ENCODE measurements around the gene AGTPBP1. TPM values are rescaled to one million over a fixed set of nuclear protein-coding genes. Genes with fewer than 3 reads are reported as not detected.
A peak's percentile ranks its signal among the peaks of the same experiment; 100 is the strongest.

The AGTPBP1 gene
- total and polyA plus RNA-seq, 8 donors, result 3.8 to 12.7 (median 9.1) TPM

DNA sequence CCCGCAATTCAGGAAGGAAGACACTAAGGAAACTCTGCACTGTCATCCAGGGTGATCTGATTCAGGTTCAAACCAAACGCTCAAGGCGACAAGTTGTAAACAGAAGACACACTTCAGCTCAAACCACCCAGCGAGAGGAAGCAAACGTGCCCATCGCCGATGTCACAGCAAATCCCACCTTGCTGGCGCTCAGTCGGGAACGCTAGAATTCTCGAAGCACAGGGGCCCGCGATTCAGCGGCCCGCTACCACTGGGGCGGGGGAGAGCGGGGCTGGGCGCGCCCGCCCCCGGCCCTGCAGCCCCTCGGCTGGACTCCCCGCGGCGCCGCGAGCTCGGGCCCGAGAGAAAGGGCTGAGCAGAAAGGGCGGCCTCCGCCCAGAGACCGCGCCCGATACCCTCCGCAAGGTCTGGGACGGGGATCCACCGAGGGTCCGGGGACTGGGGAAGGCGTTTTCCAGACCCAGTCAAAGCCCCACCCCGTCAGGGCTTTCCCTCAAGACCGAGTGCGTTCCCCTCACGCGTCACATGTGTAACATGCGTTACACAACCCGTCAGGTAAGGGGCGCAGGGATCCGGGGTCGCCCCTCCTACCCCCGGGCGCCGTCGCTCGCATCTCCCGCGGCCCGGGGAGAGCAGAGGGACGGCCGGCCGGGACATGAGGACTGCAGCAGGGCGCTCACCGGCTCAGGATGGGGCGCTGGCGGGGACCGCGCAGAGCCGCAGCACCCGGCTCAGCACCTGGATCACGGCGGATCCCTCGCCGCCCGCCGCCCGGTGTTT lies 469 bp downstream of the AGTPBP1 start:
- Histone ChIP-seq H3K27me3 (no peaks in the 10 kb centered on the region), H3K4me3 (peak overlapping the region; percentile 65 to 98 (median 96)), H3K27ac (peak overlapping the region; percentile 81 to 90 (median 84)), H3K4me1 (peaks cover 0 to 21% (median 8%) of the 10 kb centered on the region in 3 donors), H3K9me3 (no peaks in the 10 kb centered on the region), H3K36me3 (no peaks in the 10 kb centered on the region)
- no peak for FAIRE-seq
- 0% methylated on average over 36 to 75 of the region's 75 CpGs for WGBS, 2 donors
- peak; percentile 39 to 55 (median 45) for ATAC-seq
- TF ChIP-seq, protein P1, sequence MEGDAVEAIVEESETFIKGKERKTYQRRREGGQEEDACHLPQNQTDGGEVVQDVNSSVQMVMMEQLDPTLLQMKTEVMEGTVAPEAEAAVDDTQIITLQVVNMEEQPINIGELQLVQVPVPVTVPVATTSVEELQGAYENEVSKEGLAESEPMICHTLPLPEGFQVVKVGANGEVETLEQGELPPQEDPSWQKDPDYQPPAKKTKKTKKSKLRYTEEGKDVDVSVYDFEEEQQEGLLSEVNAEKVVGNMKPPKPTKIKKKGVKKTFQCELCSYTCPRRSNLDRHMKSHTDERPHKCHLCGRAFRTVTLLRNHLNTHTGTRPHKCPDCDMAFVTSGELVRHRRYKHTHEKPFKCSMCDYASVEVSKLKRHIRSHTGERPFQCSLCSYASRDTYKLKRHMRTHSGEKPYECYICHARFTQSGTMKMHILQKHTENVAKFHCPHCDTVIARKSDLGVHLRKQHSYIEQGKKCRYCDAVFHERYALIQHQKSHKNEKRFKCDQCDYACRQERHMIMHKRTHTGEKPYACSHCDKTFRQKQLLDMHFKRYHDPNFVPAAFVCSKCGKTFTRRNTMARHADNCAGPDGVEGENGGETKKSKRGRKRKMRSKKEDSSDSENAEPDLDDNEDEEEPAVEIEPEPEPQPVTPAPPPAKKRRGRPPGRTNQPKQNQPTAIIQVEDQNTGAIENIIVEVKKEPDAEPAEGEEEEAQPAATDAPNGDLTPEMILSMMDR (IDR thresholded peaks at IDR 0.05), result no peak
- DNase-seq, result peak in 3 of 6 donors; percentile 37 to 77 (median 49)
- intact Hi-C loops (cut with DNase I), result no loop called here

DNA sequence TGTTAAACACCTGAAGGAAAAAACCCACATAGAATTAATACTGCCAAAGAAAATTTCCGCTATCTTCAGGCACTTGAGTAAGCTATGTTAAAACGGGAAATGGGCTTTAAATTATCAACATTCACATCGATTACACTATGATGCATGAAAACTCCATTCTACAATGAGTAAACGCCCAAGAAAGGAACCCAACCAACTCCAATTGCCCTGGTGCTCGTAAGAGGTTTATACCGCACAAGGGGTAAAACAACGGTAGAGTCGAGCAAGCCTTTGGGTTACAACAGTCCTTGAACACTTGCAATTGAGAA lies 1.0 kb downstream of the AGTPBP1 start:
- H3K27me3 ChIP-seq, result no peaks in the 10 kb centered on the region
- ATAC-seq (peak in 1 of 4 donors; percentile 0), DNase-seq (no peak), FAIRE-seq (no peak)
- H3K9me3 ChIP-seq, result no peaks in the 10 kb centered on the region
- 1 to 4% methylated on average over 8 of the region's 8 CpGs for WGBS, 2 donors
- no peaks in the 10 kb centered on the region for H3K36me3 ChIP-seq
- H3K4me1 ChIP-seq, result peaks cover 0 to 21% (median 8%) of the 10 kb centered on the region in 3 donors
- TF ChIP-seq, protein P1 (IDR thresholded peaks at IDR 0.05), result no peak
- intact Hi-C loops (cut with DNase I), result no loop called here
- H3K4me3 ChIP-seq, result peak overlapping the region; percentile 65 to 98 (median 96)
- peak overlapping the region; percentile 81 to 90 (median 84) for H3K27ac ChIP-seq

DNA sequence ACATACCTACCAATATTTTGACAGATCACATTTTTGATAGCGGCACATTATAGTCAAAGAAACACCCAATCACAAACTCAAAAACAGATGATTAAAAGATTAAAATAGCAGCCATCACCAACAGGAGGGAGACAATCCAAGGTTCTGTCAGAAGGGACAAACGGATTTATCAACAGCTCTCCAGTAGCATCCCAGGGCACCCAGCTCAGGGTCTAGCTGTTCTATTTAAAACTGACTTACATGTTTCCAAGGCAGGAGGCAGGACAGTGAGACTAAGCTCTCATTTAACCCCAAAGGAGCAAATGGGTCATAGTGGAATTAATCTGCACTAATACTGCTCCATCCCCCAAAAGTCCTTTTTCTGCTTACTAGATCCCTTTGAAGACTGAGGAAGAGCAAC lies 3.2 kb downstream of the AGTPBP1 start:
- ATAC-seq, result no peak
- TF ChIP-seq, protein P1 (IDR thresholded peaks at IDR 0.05), result no peak
- Histone ChIP-seq H3K9me3 (no peaks in the 10 kb centered on the region), H3K4me1 (peaks cover 0 to 21% (median 8%) of the 10 kb centered on the region in 3 donors), H3K36me3 (no peaks in the 10 kb centered on the region), H3K27me3 (no peaks in the 10 kb centered on the region), H3K27ac (no peak overlapping the region), H3K4me3 (no peak overlapping the region)
- no peak for FAIRE-seq
- WGBS, 2 donors, result 65 to 67% methylated on average over 2 of the region's 2 CpGs
- intact Hi-C loops (cut with DNase I), result no loop called here
- no peak for DNase-seq

GRCh38 chr9:85737671-85738070 lies 4.1 kb downstream of the AGTPBP1 start:
- no peak for ATAC-seq
- H3K27ac ChIP-seq, result no peak overlapping the region
- no peaks in the 10 kb centered on the region for H3K9me3 ChIP-seq
- WGBS, 2 donors, result 73 to 76% methylated on average over 3 of the region's 3 CpGs
- H3K4me1 ChIP-seq, result peaks cover 0 to 13% (median 8%) of the 10 kb centered on the region in 3 donors
- DNase-seq, result no peak
- no peaks in the 10 kb centered on the region for H3K27me3 ChIP-seq
- H3K4me3 ChIP-seq, result no peak overlapping the region
- no peak for FAIRE-seq
- H3K36me3 ChIP-seq, result no peaks in the 10 kb centered on the region
- intact Hi-C loops (cut with DNase I), result no loop called here
- TF ChIP-seq, protein P1 (IDR thresholded peaks at IDR 0.05), result no peak
